ENCODE data around the gene ZNF318.

Gene ZNF318

DNA sequence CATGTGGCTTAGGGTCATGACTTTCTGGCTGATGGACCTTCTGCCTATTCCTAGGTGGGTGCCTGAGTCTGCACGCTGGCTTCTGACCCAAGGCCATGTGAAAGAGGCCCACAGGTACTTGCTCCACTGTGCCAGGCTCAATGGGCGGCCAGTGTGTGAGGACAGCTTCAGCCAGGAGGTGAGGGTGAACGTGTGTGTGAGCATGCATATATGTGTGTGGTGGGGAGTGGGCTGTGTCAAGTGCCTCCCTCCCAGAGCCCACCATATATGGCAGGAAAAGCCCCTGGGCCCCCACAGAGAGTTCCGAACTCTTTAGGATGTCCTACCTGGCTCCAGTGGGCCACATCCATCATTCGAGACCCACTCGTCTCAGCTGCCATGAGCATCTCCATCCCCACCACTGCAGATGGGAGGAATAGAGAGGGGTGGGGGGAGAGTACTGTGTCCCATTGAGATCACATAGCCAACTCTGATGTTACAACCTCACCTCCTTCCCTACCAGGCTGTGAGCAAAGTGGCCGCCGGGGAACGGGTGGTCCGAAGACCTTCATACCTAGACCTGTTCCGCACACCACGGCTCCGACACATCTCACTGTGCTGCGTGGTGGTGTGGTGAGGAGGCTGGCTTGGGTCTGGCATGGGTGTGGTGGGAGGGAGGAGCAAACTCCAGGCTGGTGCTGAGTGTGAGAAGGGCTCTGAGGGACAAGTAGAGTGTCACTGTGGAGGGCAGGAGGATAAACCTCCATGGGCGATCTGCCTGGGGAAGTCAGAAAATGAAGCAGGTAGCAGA, 68.2 kb downstream of the ZNF318 start:
- no peak for DNase-seq (ENCODE audit: low read depth)

GRCh38 chr6:43299338-43300293, 69.8 kb downstream of the ZNF318 start:
- DNase-seq (ENCODE audit: low read depth), result no peak

- DNase-seq (ENCODE audit: low read depth), result no peak
These were observed 70.7 kb downstream of the ZNF318 start for GRCh38 chr6:43298565-43299337.

- DNase-seq (ENCODE audit: low read depth), result no peak
These were observed 71.5 kb downstream of the ZNF318 start, which contains the start of gene SLC22A7 for GRCh38 chr6:43297644-43298564. Gene SLC22A7 (plus strand): TSS chr6:43298260. CDS start chr6:43298359, 99 bp downstream.

DNA sequence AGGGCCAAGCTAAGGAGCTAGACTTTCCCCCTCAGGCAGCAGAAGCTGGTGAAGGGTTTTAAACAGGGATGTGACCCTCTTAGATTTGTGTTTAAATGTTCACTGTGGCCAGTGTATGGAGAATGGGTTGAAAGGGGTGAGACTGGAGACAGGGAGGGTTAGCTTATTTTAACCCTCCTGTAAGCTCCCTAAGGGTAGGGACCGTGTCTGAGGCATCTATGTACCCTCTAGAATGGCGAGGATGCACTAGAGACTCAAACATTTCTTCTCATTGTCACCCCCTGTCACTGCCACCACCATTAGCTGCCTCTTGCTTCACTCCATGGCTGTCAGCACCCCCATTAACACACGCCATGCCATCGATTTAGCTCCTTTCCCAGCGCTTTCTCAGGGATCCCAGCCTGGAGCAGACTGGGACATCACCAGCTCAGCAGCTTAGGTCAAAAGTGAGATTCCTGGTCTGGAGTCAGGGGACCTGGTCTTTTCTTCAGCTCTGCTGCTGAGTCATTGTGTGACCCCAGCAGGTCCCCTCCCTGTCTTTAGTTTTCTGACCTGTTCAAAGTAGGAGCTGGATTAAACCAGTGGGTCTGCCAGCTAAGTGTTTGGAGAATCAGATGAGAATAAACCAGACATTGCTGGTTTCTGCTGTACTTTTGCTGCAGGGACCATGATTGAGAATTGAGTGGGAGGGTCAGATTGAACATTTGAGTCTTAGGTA, 72.5 kb downstream of the ZNF318 start:
- DNase-seq (ENCODE audit: low read depth), result no peak

DNA sequence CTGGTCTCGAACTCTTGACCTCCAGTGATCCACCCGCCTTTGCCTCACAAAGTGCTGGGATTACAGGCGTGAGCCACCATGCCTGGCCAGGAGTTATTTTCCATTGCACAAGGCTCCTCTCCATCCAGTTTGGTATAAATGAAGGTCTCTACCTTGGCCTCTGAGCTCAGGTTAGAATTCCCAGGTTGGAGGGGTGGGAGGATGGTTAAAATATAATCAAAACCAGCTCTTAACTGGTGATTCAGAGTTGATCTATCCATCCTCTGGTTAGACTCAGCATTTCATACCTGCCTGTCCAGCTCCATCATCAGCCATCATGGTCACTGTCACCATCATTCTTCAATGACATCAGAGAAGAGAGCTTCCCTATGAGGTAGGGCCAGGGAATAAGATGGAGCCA, 74.0 kb downstream of the ZNF318 start:
- DNase-seq (ENCODE audit: low read depth), result no peak

DNA sequence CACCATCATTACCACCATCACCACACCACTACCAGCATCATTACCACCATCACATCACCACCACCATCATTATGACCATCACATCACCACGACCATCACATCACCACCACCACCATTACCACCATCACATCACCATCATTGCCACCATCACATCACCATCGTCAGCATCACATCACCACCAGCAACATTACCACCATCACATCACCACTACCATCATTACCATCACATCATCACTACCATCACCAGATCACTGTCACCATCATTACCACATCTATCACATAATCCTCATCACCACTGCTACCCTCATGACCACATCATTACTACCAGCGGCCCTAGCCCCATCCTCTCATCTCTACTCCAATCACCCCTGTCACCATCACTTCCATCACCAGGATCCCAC, 74.9 kb downstream of the ZNF318 start:
- DNase-seq (ENCODE audit: low read depth), result no peak

DNA sequence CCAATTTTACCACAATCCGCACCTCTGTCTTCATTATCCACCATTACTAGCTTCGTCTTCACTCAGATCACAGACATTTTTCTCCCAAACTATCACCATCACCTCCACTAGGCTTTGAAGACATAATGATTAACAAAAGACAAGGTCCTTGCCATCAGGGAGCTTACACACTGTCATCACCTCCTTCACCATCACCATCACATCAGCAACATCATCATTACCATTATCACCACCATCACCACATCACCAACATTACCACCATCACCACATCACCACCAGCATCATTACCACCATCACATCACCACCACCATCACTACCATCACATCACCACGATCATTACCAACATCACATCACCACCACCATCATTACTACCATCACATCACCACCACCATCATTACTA, 75.7 kb downstream of the ZNF318 start:
- no peak for DNase-seq (ENCODE audit: low read depth)

- DNase-seq (ENCODE audit: low read depth), result no peak
These were observed 76.6 kb downstream of the ZNF318 start for GRCh38 chr6:43292763-43293318.

GRCh38 chr6:43292341-43292740, 77.1 kb downstream of the ZNF318 start:
- DNase-seq (ENCODE audit: low read depth), result no peak

- no peak for DNase-seq (ENCODE audit: low read depth)
These were observed 77.7 kb downstream of the ZNF318 start for GRCh38 chr6:43291708-43292107.

GRCh38 chr6:43290905-43291355, 78.5 kb downstream of the ZNF318 start:
- DNase-seq (ENCODE audit: low read depth), result no peak

DNA sequence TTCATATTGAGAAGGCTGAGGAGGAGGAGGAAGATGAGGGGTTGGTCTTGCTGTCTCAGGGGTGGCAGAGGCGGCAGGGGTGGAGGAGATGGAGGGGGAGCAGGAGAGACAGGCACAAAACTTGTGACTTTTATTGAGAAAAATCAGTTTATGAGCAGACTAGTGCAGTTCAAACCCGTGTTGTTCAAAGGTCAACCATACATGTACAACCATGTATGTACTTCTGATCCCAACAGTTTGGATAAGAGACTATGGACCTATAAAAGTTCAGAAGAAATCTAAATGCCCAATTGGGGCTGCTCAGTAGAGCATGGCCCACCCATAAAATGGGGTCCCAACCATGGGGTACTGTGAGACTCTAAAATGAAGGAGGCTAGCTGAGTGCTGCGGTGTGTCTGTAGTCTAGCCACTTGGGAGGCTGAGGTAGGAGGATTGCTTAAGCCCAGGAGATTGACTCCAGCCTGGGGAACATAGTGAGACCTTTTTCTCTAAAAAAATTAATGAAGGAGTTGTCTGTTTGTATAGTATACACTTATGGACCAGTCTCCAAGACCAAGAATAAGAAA, 79.0 kb downstream of the ZNF318 start:
- no peak for DNase-seq (ENCODE audit: low read depth)

DNA sequence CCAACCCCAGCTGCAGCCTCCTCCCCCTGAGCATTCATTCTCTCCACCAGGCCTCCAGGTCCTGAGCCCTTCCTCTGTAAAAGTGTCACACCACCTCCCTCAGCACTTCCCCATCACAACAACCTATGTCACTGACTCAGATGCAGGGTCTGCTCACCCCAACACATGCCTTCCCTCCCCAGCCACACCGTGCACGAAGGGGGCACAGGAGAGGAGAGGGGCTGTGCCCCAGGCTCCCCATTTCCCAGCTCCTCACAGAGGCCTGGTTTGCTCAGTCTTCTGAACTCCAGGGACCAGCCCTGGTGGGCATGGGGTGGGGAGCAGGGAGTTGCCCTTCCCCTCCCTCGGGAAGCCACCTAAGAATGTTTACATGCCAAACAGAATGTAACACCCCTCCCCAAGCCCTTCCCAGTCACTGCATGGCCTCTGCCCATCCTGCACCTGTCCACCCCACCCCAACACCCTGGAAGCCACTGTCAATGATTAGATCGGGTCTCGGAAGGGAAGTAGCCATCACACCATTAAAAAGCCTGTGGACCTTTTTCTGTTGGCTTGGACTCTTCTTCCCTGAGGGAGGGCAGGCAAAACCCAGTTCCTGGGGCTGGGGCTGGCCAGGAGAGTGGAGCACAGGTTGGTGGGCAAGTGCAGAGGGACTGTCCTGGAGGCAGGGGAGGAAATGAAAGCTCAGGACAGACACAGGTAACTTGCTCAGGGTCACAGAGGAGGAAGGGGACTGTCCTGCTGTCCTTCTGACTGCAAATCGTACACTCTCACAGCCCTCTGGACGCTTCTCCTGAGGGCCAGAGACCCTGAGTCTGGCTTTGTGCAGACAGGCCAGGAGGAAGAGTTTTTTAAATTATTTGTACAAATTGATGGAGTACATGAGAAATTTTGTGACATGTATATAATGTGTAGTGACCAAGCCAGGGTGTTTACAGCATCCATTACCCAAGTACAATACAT, 81.4 kb downstream of the ZNF318 start:
- no peak for DNase-seq (ENCODE audit: low read depth)

DNA sequence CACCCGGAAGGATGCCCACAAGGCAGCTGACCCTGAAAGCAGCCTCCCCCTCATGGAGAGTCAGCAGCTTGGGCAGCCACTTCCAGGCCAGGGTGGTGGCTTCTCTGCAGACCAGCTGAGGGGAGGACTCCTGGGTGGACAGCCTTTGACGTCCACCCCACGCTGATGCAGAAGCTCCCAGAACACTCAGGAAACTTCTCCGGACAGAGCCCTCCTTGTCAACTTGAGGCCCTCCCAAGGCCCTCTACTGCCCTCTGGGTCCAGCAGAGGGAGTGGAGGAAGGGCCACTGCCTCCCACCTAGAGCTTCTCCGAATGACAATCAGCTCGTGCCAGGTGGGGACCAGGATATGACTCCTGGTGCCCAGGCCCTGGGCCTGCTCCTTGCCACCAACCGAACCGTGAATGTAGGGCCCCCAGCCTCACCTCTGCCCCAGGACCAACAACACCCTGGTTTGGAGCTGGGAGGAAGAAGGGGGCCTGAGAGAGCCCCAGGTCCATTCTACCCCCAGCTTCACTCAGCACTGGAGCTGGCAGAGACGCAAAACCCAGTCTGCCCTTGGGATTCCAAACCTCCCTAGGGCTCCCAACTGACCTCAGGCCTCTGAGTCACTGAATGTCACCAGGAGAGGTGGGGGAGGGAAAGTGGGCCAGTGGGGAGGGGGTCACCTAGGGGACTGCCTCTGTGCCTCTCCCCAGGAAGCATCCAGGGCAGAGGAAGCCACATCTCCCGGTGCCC, 82.3 kb downstream of the ZNF318 start:
- DNase-seq (ENCODE audit: low read depth), result no peak

- no peak for DNase-seq (ENCODE audit: low read depth)
These were observed 82.9 kb downstream of the ZNF318 start for GRCh38 chr6:43286456-43286979.

All from activated T-helper 9 cell treated with anti-CD3 and anti-CD28 coated beads, Interleukin-2, amount 50 U/mL, for 16 hours (primary cell).